ENCODE measurements around the gene SINHCAF. TPM values are rescaled to one million over a fixed set of nuclear protein-coding genes. Genes with fewer than 3 reads are reported as not detected.

Gene SINHCAF
- total and polyA plus RNA-seq, 2 experiments from 2014 or later = 66.2 to 122 TPM

DNA sequence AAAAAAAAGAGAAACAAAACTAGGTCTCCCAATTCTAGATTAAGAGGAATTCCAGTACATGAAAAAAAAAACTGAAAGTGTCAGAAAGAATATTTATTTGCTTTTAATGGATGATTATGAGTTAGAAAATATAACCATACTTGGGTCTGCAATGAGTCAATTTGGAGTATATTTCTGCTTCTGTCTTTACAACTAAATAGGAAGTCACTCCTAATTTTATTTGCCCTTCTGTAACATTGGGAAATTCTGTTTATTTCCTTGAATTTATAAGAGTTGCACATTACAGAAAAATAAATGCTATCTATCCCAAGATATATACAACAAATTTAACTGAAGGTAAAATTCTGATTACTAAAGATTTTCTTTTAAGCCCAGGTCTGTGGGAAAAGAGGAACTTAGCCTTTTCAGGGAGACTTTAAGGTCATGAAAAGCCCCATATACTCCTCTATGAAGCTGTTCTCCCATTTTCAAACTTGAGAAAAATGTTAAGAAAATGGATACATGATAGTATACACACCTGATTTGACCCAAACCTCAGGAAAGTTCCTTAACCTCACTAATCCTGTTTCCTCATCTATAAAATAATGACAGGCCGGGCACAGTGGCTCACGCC lies 7.2 kb downstream of the SINHCAF start:
- Histone ChIP-seq H3K27ac (no peak overlapping the region), H3K4me2 (peak overlapping the region; percentile 74)

GRCh38 chr12:31317471-31318395 lies 8.2 kb downstream of the SINHCAF start:
- peak overlapping the region; percentile 25 for H3K4me3 ChIP-seq
- H3K9me3 ChIP-seq (ENCODE audit: low read depth) = no peaks in the 10 kb centered on the region
- DNase-seq (ENCODE audit: low spot score) = no peak
- peak overlapping the region; percentile 62 for H3K27ac ChIP-seq
- TF ChIP-seq, protein P1, sequence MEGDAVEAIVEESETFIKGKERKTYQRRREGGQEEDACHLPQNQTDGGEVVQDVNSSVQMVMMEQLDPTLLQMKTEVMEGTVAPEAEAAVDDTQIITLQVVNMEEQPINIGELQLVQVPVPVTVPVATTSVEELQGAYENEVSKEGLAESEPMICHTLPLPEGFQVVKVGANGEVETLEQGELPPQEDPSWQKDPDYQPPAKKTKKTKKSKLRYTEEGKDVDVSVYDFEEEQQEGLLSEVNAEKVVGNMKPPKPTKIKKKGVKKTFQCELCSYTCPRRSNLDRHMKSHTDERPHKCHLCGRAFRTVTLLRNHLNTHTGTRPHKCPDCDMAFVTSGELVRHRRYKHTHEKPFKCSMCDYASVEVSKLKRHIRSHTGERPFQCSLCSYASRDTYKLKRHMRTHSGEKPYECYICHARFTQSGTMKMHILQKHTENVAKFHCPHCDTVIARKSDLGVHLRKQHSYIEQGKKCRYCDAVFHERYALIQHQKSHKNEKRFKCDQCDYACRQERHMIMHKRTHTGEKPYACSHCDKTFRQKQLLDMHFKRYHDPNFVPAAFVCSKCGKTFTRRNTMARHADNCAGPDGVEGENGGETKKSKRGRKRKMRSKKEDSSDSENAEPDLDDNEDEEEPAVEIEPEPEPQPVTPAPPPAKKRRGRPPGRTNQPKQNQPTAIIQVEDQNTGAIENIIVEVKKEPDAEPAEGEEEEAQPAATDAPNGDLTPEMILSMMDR (IDR thresholded peaks at IDR 0.05; ENCODE audit: poor library complexity) = no peak
- TF ChIP-seq EZH2phosphoT487 (IDR thresholded peaks at IDR 0.05; ENCODE audit: low read depth, severe bottlenecking, unreplicated experiment) (no peak), EZH2 (IDR thresholded peaks at IDR 0.05; ENCODE audit: borderline replicate concordance) (no peak)
- peaks cover 51% of the 10 kb centered on the region for H3K4me1 ChIP-seq (ENCODE audit: insufficient read depth)
- H2AFZ ChIP-seq = no peak overlapping the region
- H3K9me2 ChIP-seq (replicated peaks; ENCODE audit: insufficient read depth) = no peaks in the 10 kb centered on the region
- no peaks in the 10 kb centered on the region for H3K27me3 ChIP-seq
- 45% methylated on average over 8 of the region's 8 CpGs for WGBS (ENCODE audit: low lambda C conversion rate, missing lambda C conversion rate)
- H3K4me2 ChIP-seq = peak overlapping the region; percentile 74
- H3K36me3 ChIP-seq (replicated peaks; ENCODE audit: insufficient read depth, low read depth) = no peaks in the 10 kb centered on the region
- H3K79me2 ChIP-seq = peaks cover 100% of the 10 kb centered on the region
- peaks cover 62% of the 10 kb centered on the region for H4K20me1 ChIP-seq (ENCODE audit: insufficient read depth, poor library complexity, severe bottlenecking)

More for the DNA sequence above, 7.2 kb downstream of the SINHCAF start:
- Histone ChIP-seq H2AFZ (no peak overlapping the region), H3K36me3 (replicated peaks; ENCODE audit: insufficient read depth, low read depth) (no peaks in the 10 kb centered on the region), H3K9me3 (ENCODE audit: low read depth) (no peaks in the 10 kb centered on the region), H4K20me1 (ENCODE audit: insufficient read depth, poor library complexity, severe bottlenecking) (peaks cover 60% of the 10 kb centered on the region), H3K4me3 (no peak overlapping the region), H3K9me2 (replicated peaks; ENCODE audit: insufficient read depth) (no peaks in the 10 kb centered on the region), H3K79me2 (peaks cover 100% of the 10 kb centered on the region), H3K4me1 (ENCODE audit: insufficient read depth) (peaks cover 55% of the 10 kb centered on the region), H3K27me3 (no peaks in the 10 kb centered on the region)
- TF ChIP-seq, protein P1 (IDR thresholded peaks at IDR 0.05; ENCODE audit: poor library complexity) = no peak
- no peak for TF ChIP-seq EZH2phosphoT487 (IDR thresholded peaks at IDR 0.05; ENCODE audit: low read depth, severe bottlenecking, unreplicated experiment)
- no peak for TF ChIP-seq EZH2 (IDR thresholded peaks at IDR 0.05; ENCODE audit: borderline replicate concordance)
- WGBS (ENCODE audit: low lambda C conversion rate, missing lambda C conversion rate) = 89% methylated on average over 2 of the region's 2 CpGs
- no peak for DNase-seq (ENCODE audit: low spot score)

DNA sequence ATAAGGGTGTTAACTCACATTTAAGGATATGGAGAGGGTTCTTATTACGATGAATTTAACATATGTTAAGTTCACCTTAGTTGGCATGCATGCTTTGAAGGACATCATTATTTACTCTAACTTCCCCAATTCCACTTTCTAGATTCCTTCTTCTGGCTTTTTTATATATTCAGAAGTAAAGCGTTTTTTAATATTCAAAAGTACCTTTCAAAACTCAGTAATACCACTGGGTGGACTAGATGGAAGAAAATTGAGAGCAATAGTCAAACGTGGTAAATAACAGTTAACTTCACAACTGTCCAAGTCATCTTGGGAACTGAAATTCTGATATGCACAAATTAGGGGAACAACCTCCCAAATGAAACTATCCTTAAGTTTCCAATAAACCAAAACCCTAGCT lies 9.1 kb downstream of the SINHCAF start:
- 59% methylated on average over 3 of the region's 3 CpGs for WGBS (ENCODE audit: low lambda C conversion rate, missing lambda C conversion rate)
- Histone ChIP-seq H3K4me2 (peak overlapping the region; percentile 74), H3K9me3 (ENCODE audit: low read depth) (no peaks in the 10 kb centered on the region), H3K36me3 (replicated peaks; ENCODE audit: insufficient read depth, low read depth) (no peaks in the 10 kb centered on the region), H2AFZ (no peak overlapping the region), H3K4me1 (ENCODE audit: insufficient read depth) (peaks cover 43% of the 10 kb centered on the region), H3K27me3 (no peaks in the 10 kb centered on the region), H3K9me2 (replicated peaks; ENCODE audit: insufficient read depth) (no peaks in the 10 kb centered on the region), H4K20me1 (ENCODE audit: insufficient read depth, poor library complexity, severe bottlenecking) (peaks cover 53% of the 10 kb centered on the region), H3K4me3 (peak overlapping the region; percentile 25), H3K27ac (peak overlapping the region; percentile 62), H3K79me2 (peaks cover 100% of the 10 kb centered on the region)
- TF ChIP-seq, protein P1 (IDR thresholded peaks at IDR 0.05; ENCODE audit: poor library complexity) = no peak
- TF ChIP-seq EZH2 (IDR thresholded peaks at IDR 0.05; ENCODE audit: borderline replicate concordance) (no peak), EZH2phosphoT487 (IDR thresholded peaks at IDR 0.05; ENCODE audit: low read depth, severe bottlenecking, unreplicated experiment) (no peak)
- no peak for DNase-seq (ENCODE audit: low spot score)
